ENCODE data around the gene ENDOV. TPM values are rescaled to one million over a fixed set of nuclear protein-coding genes. Genes with fewer than 3 reads are reported as not detected.
A peak's percentile ranks its signal among the peaks of the same experiment; 100 is the strongest.

The ENDOV gene
- total and polyA plus RNA-seq, 2 of the 13 experiments (the other 11 are each of a cell fraction or from before 2014, with no cell fraction given) = 15.1 to 17.1 TPM

GRCh38 chr17:80454557-80455335 is 39.8 kb downstream of the ENDOV start (continued):
- TF ChIP-seq THYN1 (CRISPR knock-in tag; IDR thresholded peaks at IDR 0.05; ENCODE audit: borderline replicate concordance, low read depth) (0 out of 2 replicates have a peak, but pooled peaks have one; percentile 13), RBFOX2 (IDR thresholded peaks at IDR 0.05; ENCODE audit: low read depth, low read length) (peak; percentile 100), FOXK1 (CRISPR knock-in tag; IDR thresholded peaks at IDR 0.05; ENCODE audit: borderline replicate concordance, low read depth) (peak; percentile 71), ZNF232 (CRISPR knock-in tag; IDR thresholded peaks at IDR 0.05; ENCODE audit: borderline replicate concordance) (peak; percentile 74), E2F1 (CRISPR knock-in tag; IDR thresholded peaks at IDR 0.05) (peak; percentile 96), HHEX (CRISPR knock-in tag; IDR thresholded peaks at IDR 0.05) (no peak), ZBTB49 (CRISPR knock-in tag; IDR thresholded peaks at IDR 0.05; ENCODE audit: borderline replicate concordance) (no peak), ZFP90 (CRISPR knock-in tag; IDR thresholded peaks at IDR 0.05; ENCODE audit: borderline replicate concordance) (peak; percentile 2; the same call in 1 of the 2 replicates), GTF3A (CRISPR knock-in tag; conservative IDR thresholded peaks at IDR 0.05) (no peak; the same call in 1 of the 2 replicates), ZNF703 (CRISPR knock-in tag; IDR thresholded peaks at IDR 0.05; ENCODE audit: borderline replicate concordance) (no peak; the same call in 1 of the 2 replicates), TIGD3 (CRISPR knock-in tag; IDR thresholded peaks at IDR 0.05; ENCODE audit: borderline replicate concordance) (peak; percentile 17; the same call in 1 of the 2 replicates), PATZ1 (CRISPR knock-in tag; IDR thresholded peaks at IDR 0.05) (peak; percentile 42; the same call in 1 of the 2 replicates), NRL (CRISPR knock-in tag; IDR thresholded peaks at IDR 0.05; ENCODE audit: borderline replicate concordance) (peak; percentile 90), MIXL1 (CRISPR knock-in tag; IDR thresholded peaks at IDR 0.05) (no peak), HOXD1 (CRISPR knock-in tag; IDR thresholded peaks at IDR 0.05) (peak; percentile 75), ZNF451 (CRISPR knock-in tag; IDR thresholded peaks at IDR 0.05) (no peak), NCOA5 (CRISPR knock-in tag; IDR thresholded peaks at IDR 0.05) (no peak), SALL2 (CRISPR knock-in tag; IDR thresholded peaks at IDR 0.05) (peak; percentile 82; the same call in 1 of the 2 replicates), LRRFIP1 (CRISPR knock-in tag; conservative IDR thresholded peaks at IDR 0.05) (no peak)
